GM12878 (cell line): ENCODE data around the gene SH2D6.

Source experiments
- CEBPB ChIP-seq, 2 experiments: fragments of 150-350 bp in 1 of 2; IDR thresholded peaks; 2 replicates each; pipeline ENCODE4 v1.6.1; 2012 to 2014; ENCODE audit warnings: low read depth in 2 of 2, low read length in 2 of 2, borderline replicate concordance in 1 of 2, inconsistent platforms in 1 of 2
- EP300 ChIP-seq, 2 experiments: fragments of 150-350 bp in 1 of 2; IDR thresholded peaks; 2 replicates each; pipeline ENCODE4 v1.6.1; 2011 to 2012; ENCODE audit warnings: low read depth in 2 of 2, low read length in 2 of 2, borderline replicate concordance in 1 of 2, improper control_type of control experiment in 1 of 2, inconsistent platforms in 1 of 2; ENCODE audit not compliant: control insufficient read depth in 1 of 2
- EZH2 ChIP-seq: IDR thresholded peaks from 2 replicates; pipeline ENCODE4 v1.6.1; 2012; ENCODE audit warnings: low read depth, mild to moderate bottlenecking, control low read depth, inconsistent platforms, low read length, borderline replicate concordance; ENCODE audit not compliant: control insufficient read depth
- NFIC ChIP-seq: IDR thresholded peaks from 2 replicates; pipeline ENCODE4 v1.6.1; 2012; ENCODE audit warnings: low read depth, mild to moderate bottlenecking, inconsistent platforms, low read length, moderate library complexity
- POLR2A ChIP-seq: IDR thresholded peaks from 2 replicates; pipeline ENCODE4 v1.6.1; 2011; ENCODE audit warnings: low read depth, mild to moderate bottlenecking, low read length
- POLR2AphosphoS5 ChIP-seq: IDR thresholded peaks from 2 replicates; pipeline ENCODE4 v1.6.1; 2011; ENCODE audit warnings: mild to moderate bottlenecking, low read length, inconsistent platforms
- TF ChIP-seq, protein P1 (sequence below), 3 experiments: IDR thresholded peaks in 2 of 3; conservative IDR thresholded peaks in 1 of 3; 2 replicates each; pipeline ENCODE4 v1.5.1; 2011; ENCODE audit warnings: low read depth in 3 of 3, low read length in 3 of 3, mild to moderate bottlenecking in 3 of 3, control low read depth in 2 of 3, moderate library complexity in 2 of 3, inconsistent platforms in 1 of 3, mixed read lengths in 1 of 3; ENCODE audit not compliant: control insufficient read depth in 2 of 3, insufficient read depth in 1 of 3; ENCODE audit errors: extremely low read depth in 1 of 3
- TF ChIP-seq, protein P2 (sequence below): fragments of 450-650 bp; IDR thresholded peaks from 2 replicates; pipeline ENCODE4 v1.6.1; 2014; ENCODE audit warnings: mild to moderate bottlenecking

DNA sequence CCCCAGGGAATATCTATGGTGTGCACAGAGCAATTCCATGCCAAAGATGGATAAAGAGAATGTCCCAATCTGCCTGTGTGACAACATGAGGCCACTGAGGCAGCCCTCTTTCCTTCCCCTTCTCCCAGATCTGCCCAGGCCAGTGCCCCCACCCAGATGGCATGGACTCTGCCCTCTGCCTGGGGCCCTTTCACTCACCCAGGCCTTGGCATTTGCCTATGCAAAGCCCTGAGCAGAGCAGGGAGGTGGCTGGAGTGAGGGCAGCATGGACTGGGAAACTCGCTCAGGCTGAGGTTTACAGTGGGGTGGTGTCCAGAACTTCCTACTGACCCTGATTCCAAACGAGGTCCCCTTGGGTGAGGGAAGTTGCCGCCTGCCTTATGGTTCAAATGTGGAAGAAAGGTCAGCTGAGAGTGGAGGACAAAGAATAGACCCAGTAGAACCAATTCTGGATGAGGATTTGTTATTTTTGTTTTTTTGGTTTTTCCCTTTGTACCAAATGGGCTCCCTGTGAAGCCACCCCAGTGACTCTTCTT lies 8.9 kb downstream of the SH2D6 start:
- no peak for TF ChIP-seq CEBPB (IDR thresholded peaks at IDR 0.05; ENCODE audit: borderline replicate concordance in 1 of 2, low read depth in 2 of 2, low read length in 2 of 2)
- no peak for TF ChIP-seq POLR2A
- TF ChIP-seq, protein P1, sequence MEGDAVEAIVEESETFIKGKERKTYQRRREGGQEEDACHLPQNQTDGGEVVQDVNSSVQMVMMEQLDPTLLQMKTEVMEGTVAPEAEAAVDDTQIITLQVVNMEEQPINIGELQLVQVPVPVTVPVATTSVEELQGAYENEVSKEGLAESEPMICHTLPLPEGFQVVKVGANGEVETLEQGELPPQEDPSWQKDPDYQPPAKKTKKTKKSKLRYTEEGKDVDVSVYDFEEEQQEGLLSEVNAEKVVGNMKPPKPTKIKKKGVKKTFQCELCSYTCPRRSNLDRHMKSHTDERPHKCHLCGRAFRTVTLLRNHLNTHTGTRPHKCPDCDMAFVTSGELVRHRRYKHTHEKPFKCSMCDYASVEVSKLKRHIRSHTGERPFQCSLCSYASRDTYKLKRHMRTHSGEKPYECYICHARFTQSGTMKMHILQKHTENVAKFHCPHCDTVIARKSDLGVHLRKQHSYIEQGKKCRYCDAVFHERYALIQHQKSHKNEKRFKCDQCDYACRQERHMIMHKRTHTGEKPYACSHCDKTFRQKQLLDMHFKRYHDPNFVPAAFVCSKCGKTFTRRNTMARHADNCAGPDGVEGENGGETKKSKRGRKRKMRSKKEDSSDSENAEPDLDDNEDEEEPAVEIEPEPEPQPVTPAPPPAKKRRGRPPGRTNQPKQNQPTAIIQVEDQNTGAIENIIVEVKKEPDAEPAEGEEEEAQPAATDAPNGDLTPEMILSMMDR (IDR thresholded peaks at IDR 0.05 in 2 of 3, conservative IDR thresholded peaks at IDR 0.05 in 1 of 3; ENCODE audit: control insufficient read depth in 2 of 3, extremely low read depth in 1 of 3, insufficient read depth in 1 of 3, low read depth in 3 of 3, low read length in 3 of 3): no peak
- TF ChIP-seq, protein P2, sequence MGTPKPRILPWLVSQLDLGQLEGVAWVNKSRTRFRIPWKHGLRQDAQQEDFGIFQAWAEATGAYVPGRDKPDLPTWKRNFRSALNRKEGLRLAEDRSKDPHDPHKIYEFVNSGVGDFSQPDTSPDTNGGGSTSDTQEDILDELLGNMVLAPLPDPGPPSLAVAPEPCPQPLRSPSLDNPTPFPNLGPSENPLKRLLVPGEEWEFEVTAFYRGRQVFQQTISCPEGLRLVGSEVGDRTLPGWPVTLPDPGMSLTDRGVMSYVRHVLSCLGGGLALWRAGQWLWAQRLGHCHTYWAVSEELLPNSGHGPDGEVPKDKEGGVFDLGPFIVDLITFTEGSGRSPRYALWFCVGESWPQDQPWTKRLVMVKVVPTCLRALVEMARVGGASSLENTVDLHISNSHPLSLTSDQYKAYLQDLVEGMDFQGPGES: no peak
- TF ChIP-seq POLR2AphosphoS5: no peak
- no peak for TF ChIP-seq EP300 (IDR thresholded peaks at IDR 0.05; ENCODE audit: borderline replicate concordance in 1 of 2, control insufficient read depth in 1 of 2, low read depth in 2 of 2, low read length in 2 of 2)
- no peak for TF ChIP-seq NFIC
- TF ChIP-seq EZH2: no peak
